SK-N-SH (cell line): ENCODE results near the gene C11orf52. TPM values are rescaled to one million over a fixed set of nuclear protein-coding genes. Genes with fewer than 3 reads are reported as not detected.

Experiments
- CTCF ChIA-PET: fragments of 300-600, 350-600 bp; formaldehyde crosslinking; extraction: SDS; loops from one replicate; lab custom pipeline; 2021; lab: Yijun Ruan, JAX
- POLR2A ChIA-PET: fragments of 350-600 bp; sonication (Branson Sonifier 250); formaldehyde crosslinking; extraction: SDS; loops from one replicate; lab custom pipeline; 2020; ENCODE audit warnings: antibody characterized with exemption, inconsistent platforms; lab: Yijun Ruan, JAX
- DNase-seq: peaks from one replicate; pipeline ENCODE4 v3.0.0; 2012
- H2AFZ ChIP-seq: fragments of 200-600 bp; sonication (generic); 2 replicates; pipeline ENCODE4 v1.8.1; 2016; ENCODE audit warnings: antibody characterized with exemption, mild to moderate bottlenecking, low read depth
- H3F3A ChIP-seq: fragments of 200-600 bp; sonication (generic); replicated peaks from 2 replicates; pipeline ENCODE3; 2016; ENCODE audit warnings: antibody characterized with exemption, mild to moderate bottlenecking; ENCODE audit not compliant: insufficient read depth
- H3K27ac ChIP-seq, 2 experiments: fragments of 200-500 bp in 1 of 2; fragments of 200-600 bp in 1 of 2; sonication (Bioruptor generic) in 1 of 2; sonication (generic), shearing (Covaris generic) in 1 of 2; 2 replicates each; pipeline versions ENCODE4 v1.5.1 to v1.6.1; 2014 to 2016; ENCODE audit warnings: low read depth in 2 of 2, inconsistent platforms in 1 of 2, low read length in 1 of 2, mild to moderate bottlenecking in 1 of 2, mixed read lengths in 1 of 2
- H3K27me3 ChIP-seq: fragments of 200-600 bp; sonication (generic), shearing (Covaris generic); 2 replicates; pipeline ENCODE4 v1.6.1; 2016; ENCODE audit warnings: mixed run types; ENCODE audit not compliant: insufficient read depth
- H3K36me3 ChIP-seq, 2 experiments: fragments of 200-500 bp in 1 of 2; fragments of 200-600 bp in 1 of 2; sonication (Bioruptor generic) in 1 of 2; sonication (generic) in 1 of 2; replicated peaks in 1 of 2; 2 replicates each; pipeline versions ENCODE3 to v1.5.1; 2014 to 2016; ENCODE audit warnings: low read length in 1 of 2, mild to moderate bottlenecking in 1 of 2; ENCODE audit not compliant: insufficient read depth in 2 of 2, control insufficient read depth in 1 of 2
- H3K4me1 ChIP-seq, 2 experiments: fragments of 200-500 bp in 1 of 2; fragments of 200-600 bp in 1 of 2; sonication (Bioruptor generic) in 1 of 2; sonication (generic), shearing (Covaris generic) in 1 of 2; 2 replicates each; pipeline versions ENCODE4 v1.5.1 to v1.6.1; 2014 to 2016; ENCODE audit warnings: low read depth in 1 of 2, low read length in 1 of 2, mixed run types in 1 of 2; ENCODE audit not compliant: insufficient read depth in 2 of 2, control insufficient read depth in 1 of 2
- H3K4me2 ChIP-seq: fragments of 200-600 bp; sonication (generic), shearing (Covaris generic); 2 replicates; pipeline ENCODE4 v1.6.1; 2017; ENCODE audit warnings: mixed run types
- H3K4me3 ChIP-seq, 2 experiments: fragments of 200-500 bp in 1 of 2; fragments of 200-600 bp in 1 of 2; sonication (Bioruptor generic) in 1 of 2; sonication (generic), shearing (Covaris generic) in 1 of 2; 2 replicates each; pipeline versions ENCODE4 v1.5.1 to v1.8.1; 2014 to 2016; ENCODE audit warnings: low read depth in 2 of 2, inconsistent platforms in 1 of 2, low read length in 1 of 2, mild to moderate bottlenecking in 1 of 2, mixed read lengths in 1 of 2, moderate library complexity in 1 of 2
- H3K79me2 ChIP-seq: fragments of 200-600 bp; sonication (generic); 2 replicates; pipeline ENCODE4 v1.8.1; 2017; ENCODE audit warnings: mild to moderate bottlenecking; ENCODE audit not compliant: insufficient read depth
- H3K9ac ChIP-seq: fragments of 200-600 bp; sonication (generic); 2 replicates; pipeline ENCODE4 v1.6.1; 2017; ENCODE audit warnings: mixed run types
- H3K9me2 ChIP-seq: fragments of 200-600 bp; sonication (generic); 2 replicates; pipeline ENCODE4 v1.6.1; 2017; ENCODE audit warnings: mixed run types
- H3K9me3 ChIP-seq: fragments of 200-600 bp; sonication (generic); 2 replicates; pipeline ENCODE4 v1.6.1; 2017; ENCODE audit warnings: mixed run types, mild to moderate bottlenecking, moderate library complexity
- H4K20me1 ChIP-seq: fragments of 200-600 bp; sonication (generic); 2 replicates; pipeline ENCODE4 v1.6.1; 2017; ENCODE audit warnings: mild to moderate bottlenecking, mixed run types; ENCODE audit not compliant: insufficient read depth
- CTCF ChIP-seq: fragments of 200-600 bp; sonication (generic); IDR thresholded peaks from 2 replicates; pipeline ENCODE4 v1.6.1; 2017; ENCODE audit warnings: antibody characterized with exemption, mild to moderate bottlenecking, moderate library complexity
- ELF1 ChIP-seq: IDR thresholded peaks from 2 replicates; pipeline ENCODE4 v1.4.0; 2012
- FOXM1 ChIP-seq: IDR thresholded peaks from 2 replicates; pipeline ENCODE4 v1.4.0; 2012; ENCODE audit warnings: low read depth, mild to moderate bottlenecking
- GABPA ChIP-seq: IDR thresholded peaks from 2 replicates; pipeline ENCODE4 v1.4.0; 2012; ENCODE audit warnings: low read depth, mild to moderate bottlenecking
- POLR2AphosphoS5 ChIP-seq: IDR thresholded peaks from 2 replicates; pipeline ENCODE4 v1.6.1; 2012; ENCODE audit warnings: low read depth, low read length
- RAD21 ChIP-seq: IDR thresholded peaks from 2 replicates; pipeline ENCODE4 v1.6.1; 2012; ENCODE audit warnings: mild to moderate bottlenecking, low read length
- SIN3A ChIP-seq: IDR thresholded peaks from 2 replicates; pipeline ENCODE4 v1.6.1; 2012; ENCODE audit warnings: low read depth, mild to moderate bottlenecking, low read length, moderate library complexity, borderline replicate concordance
- USF1 ChIP-seq: IDR thresholded peaks from 2 replicates; pipeline ENCODE4 v1.4.0; 2012; ENCODE audit warnings: low read depth, borderline replicate concordance
- USF2 ChIP-seq: fragments of 150-350 bp; IDR thresholded peaks from 2 replicates; pipeline ENCODE4 v1.6.1; 2017; ENCODE audit warnings: antibody characterized with exemption, low read length, low read depth, borderline replicate concordance
- WGBS: methylation state at CpG from one replicate; pipeline ENCODE4 v1.1.6; 2017; ENCODE audit warnings: low lambda C conversion rate; 5-methylcytosine and 5-hydroxymethylcytosine counted together
- polyA plus RNA-seq, 3 experiments: library from polyadenylated mRNA; depleted of rRNA; stranded (reverse); fragments of >200 nt; gene quantifications; 2 replicates each; pipeline ENCODE4 v1.2.3, GENCODE V29; 2012

The C11orf52 gene
- polyA plus RNA-seq, 1 of the 3 experiments (the other 2 are of a cell fraction) = not detected

- Histone ChIP-seq H3K4me2 (peak within 1 kb of the TSS; percentile 34; the same call in 1 of the 2 replicates), H3K79me2 (no peaks in the 10 kb centered on the region), H3K27ac (peak within 1 kb of the TSS in 1 of 2 experiments; percentile 33; a peak in 1 of 4 replicates), H3K4me1 (peaks cover 6 to 7% of the 10 kb centered on the region in 2 experiments; a peak in 2 of 4 replicates), H3K4me3 (no peak within 1 kb of the TSS), H3K36me3 (no peaks in the 10 kb centered on the region), H4K20me1 (no peaks in the 10 kb centered on the region), H3K9me3 (no peaks in the 10 kb centered on the region), H3K27me3 (no peaks in the 10 kb centered on the region), H3F3A (no peaks in the 10 kb centered on the region), H2AFZ (peak within 1 kb of the TSS; percentile 46; the same call in 1 of the 2 replicates), H3K9me2 (no peaks in the 10 kb centered on the region), H3K9ac (no peak within 1 kb of the TSS)
- DNase-seq = no peak
- no peak for TF ChIP-seq GABPA
- TF ChIP-seq FOXM1 = no peak
- TF ChIP-seq CTCF = no peak
- CTCF ChIA-PET = interaction anchor here (1.2 to 1.4 kb wide), 2 partner anchors 25 to 68 kb away, joined by 3 read pairs; no protein-coding TSS in a partner anchor
- WGBS = 77% methylated on average over 15 of the region's 17 CpGs
- POLR2A ChIA-PET = no interaction called here
Observed at GRCh38 chr11:111911563-111912401, 6.9 kb upstream of the C11orf52 start, which contains the start of gene CRYAB. Gene CRYAB, minus strand, starts transcription at chr11:111911770. Its CDS starts 46 bp downstream, at chr11:111911724.

- Histone ChIP-seq H3K9ac (no peak within 1 kb of the TSS), H3K4me2 (peak within 1 kb of the TSS; percentile 34; the same call in 1 of the 2 replicates), H3F3A (no peaks in the 10 kb centered on the region), H3K9me2 (no peaks in the 10 kb centered on the region), H3K27ac (peak within 1 kb of the TSS in 1 of 2 experiments; percentile 33; a peak in 1 of 4 replicates), H4K20me1 (no peaks in the 10 kb centered on the region), H3K4me1 (peaks cover 6 to 7% of the 10 kb centered on the region in 2 experiments; a peak in 2 of 4 replicates), H3K27me3 (no peaks in the 10 kb centered on the region), H2AFZ (peak within 1 kb of the TSS; percentile 46; the same call in 1 of the 2 replicates), H3K36me3 (no peaks in the 10 kb centered on the region), H3K9me3 (no peaks in the 10 kb centered on the region), H3K79me2 (no peaks in the 10 kb centered on the region), H3K4me3 (no peak within 1 kb of the TSS)
- ChIA-PET POLR2A (no interaction called here), CTCF (no interaction called here)
- WGBS = 83% methylated on average over 11 of the region's 26 CpGs
- DNase-seq = no peak
- no peak for TF ChIP-seq RAD21
- no peak for TF ChIP-seq USF2
- TF ChIP-seq POLR2AphosphoS5 = no peak
- TF ChIP-seq USF1 = no peak
- no peak for TF ChIP-seq SIN3A
- no peak for TF ChIP-seq ELF1
Observed at GRCh38 chr11:111912535-111912934, 6.2 kb upstream of the C11orf52 start, which contains the start of gene HSPB2. Gene HSPB2, plus strand, starts transcription at chr11:111912734. Its CDS starts 96 bp downstream, at chr11:111912830.
